ENCODE results near the gene CTBP1.

The CTBP1 gene

DNA sequence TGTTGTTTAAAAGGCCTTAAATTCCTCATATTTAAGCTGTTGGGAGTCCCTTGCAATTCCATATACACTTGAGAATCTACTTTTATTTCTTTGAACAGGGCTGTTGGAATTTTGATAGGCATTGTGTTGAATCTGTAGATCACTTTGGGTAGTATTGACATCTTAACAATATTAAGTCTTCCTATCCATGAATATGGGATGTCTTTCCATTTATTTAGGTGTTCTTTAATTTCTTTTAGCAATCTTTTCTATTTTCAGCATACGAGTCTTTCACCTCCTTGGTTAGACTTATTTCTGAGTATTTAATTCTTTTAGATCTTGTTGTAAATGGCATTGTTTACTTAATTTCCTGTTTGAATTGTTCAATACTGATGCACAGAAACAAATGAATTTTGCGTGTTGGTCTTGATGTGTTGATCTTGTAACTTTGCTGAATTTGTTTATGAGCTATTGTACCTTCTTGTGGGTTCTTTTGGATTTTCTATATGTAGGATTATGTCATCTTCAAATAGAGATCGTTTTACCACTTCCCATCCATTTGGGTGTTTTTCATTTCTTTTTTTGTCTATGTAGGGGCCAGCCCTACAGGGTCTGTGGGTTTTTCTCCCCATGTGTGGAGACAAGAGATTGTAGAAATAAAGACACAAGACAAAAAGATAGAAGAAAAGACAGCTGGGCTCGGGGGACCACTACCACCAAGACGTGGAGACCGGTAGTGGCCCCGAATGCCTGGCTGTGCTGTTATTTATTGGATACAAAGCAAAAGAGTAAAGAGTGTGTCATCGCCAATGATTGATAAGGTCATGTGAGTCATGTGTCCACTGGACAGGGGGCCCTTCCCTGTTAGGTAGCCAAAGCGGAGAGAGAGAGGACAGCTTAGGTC is 18.2 kb upstream of the CTBP1 start:
- intact Hi-C loops (cut with micrococcal nuclease), result no loop called here
- H3K9me3 Mint-ChIP-seq, result no peaks in the 10 kb centered on the region
- H3K27me3 Mint-ChIP-seq, result peaks cover 1% of the 10 kb centered on the region
- H3K4me3 Mint-ChIP-seq, result no peak overlapping the region
- H3K36me3 Mint-ChIP-seq (ENCODE audit: low read depth), result no peaks in the 10 kb centered on the region
- peaks cover 10% of the 10 kb centered on the region for H3K4me1 Mint-ChIP-seq (ENCODE audit: low read depth)
- H3K27ac Mint-ChIP-seq, result no peak overlapping the region

- Mint-ChIP-seq H3K9me3 (peaks cover 7% of the 10 kb centered on the region), H3K27ac (no peak overlapping the region), H3K4me3 (no peak overlapping the region), H3K4me1 (ENCODE audit: low read depth) (peaks cover 7% of the 10 kb centered on the region), H3K27me3 (peaks cover 11% of the 10 kb centered on the region), H3K36me3 (ENCODE audit: low read depth) (no peaks in the 10 kb centered on the region)
- intact Hi-C loops (cut with micrococcal nuclease), result no loop called here
Observed at GRCh38 chr4:1265351-1265750, 16.4 kb upstream of the CTBP1 start.

DNA sequence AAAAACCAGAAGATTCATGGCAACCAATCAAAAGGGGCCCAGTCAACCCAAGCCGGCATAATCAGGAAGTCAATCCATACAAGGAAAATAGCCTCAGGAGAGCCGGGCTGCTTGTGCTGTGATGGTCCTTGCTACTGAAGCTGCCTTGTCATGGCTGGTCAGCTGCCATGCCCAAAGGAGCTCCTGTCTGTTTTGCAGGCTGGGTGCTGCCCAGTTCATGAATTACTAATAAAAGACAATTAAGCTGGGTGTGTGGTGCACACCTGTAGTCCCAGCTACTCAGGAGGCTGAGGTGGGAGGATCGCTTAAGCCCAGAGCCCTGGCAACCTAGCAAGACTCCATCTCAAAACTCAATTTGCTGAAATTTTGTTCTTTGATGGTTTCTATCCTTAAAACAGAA is 16.0 kb upstream of the CTBP1 start:
- no peak overlapping the region for H3K27ac Mint-ChIP-seq
- peaks cover 11% of the 10 kb centered on the region for H3K27me3 Mint-ChIP-seq
- intact Hi-C loops (cut with micrococcal nuclease), result no loop called here
- H3K9me3 Mint-ChIP-seq, result peaks cover 11% of the 10 kb centered on the region
- H3K4me3 Mint-ChIP-seq, result no peak overlapping the region
- peaks cover 3% of the 10 kb centered on the region for H3K4me1 Mint-ChIP-seq (ENCODE audit: low read depth)
- no peaks in the 10 kb centered on the region for H3K36me3 Mint-ChIP-seq (ENCODE audit: low read depth)

GRCh38 chr4:1261107-1261928 is 12.4 kb upstream of the CTBP1 start:
- Mint-ChIP-seq H3K27me3 (peaks cover 15% of the 10 kb centered on the region), H3K36me3 (ENCODE audit: low read depth) (no peaks in the 10 kb centered on the region), H3K27ac (no peak overlapping the region), H3K4me3 (no peak overlapping the region), H3K4me1 (ENCODE audit: low read depth) (no peaks in the 10 kb centered on the region), H3K9me3 (peaks cover 15% of the 10 kb centered on the region)
- intact Hi-C loops (cut with micrococcal nuclease), result no loop called here

GRCh38 chr4:1260418-1261106 is 11.6 kb upstream of the CTBP1 start:
- H3K4me3 Mint-ChIP-seq, result no peak overlapping the region

DNA sequence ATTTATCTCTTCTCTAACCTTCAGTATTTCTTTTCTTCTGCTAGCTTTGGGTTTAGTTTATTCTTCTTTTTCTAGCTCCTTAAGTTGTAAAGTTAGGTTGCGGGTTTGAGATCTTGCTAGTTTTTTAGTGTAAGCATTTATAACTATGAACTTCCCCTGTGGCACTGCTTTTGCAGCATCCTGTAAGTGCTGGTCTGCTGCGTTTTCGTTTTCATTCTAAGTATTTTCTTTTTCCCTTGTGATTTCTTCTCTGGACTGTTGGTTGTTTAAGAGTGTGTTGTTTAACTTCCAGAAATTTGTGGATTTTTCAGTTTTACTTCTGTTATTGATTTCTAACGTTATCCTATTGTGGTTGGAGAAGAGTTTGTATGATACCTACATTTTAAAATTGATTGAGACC is 11.0 kb upstream of the CTBP1 start:
- peaks cover 28% of the 10 kb centered on the region for H3K9me3 Mint-ChIP-seq
- intact Hi-C loops (cut with micrococcal nuclease), result no loop called here
- no peaks in the 10 kb centered on the region for H3K36me3 Mint-ChIP-seq (ENCODE audit: low read depth)
- H3K27ac Mint-ChIP-seq, result no peak overlapping the region
- no peak overlapping the region for H3K4me3 Mint-ChIP-seq
- H3K27me3 Mint-ChIP-seq, result peaks cover 15% of the 10 kb centered on the region
- H3K4me1 Mint-ChIP-seq (ENCODE audit: low read depth), result no peaks in the 10 kb centered on the region

More at GRCh38 chr4:1260418-1261106, 11.6 kb upstream of the CTBP1 start:
- H3K27ac Mint-ChIP-seq, result no peak overlapping the region
- no peaks in the 10 kb centered on the region for H3K4me1 Mint-ChIP-seq (ENCODE audit: low read depth)
- H3K27me3 Mint-ChIP-seq, result peaks cover 15% of the 10 kb centered on the region
- no peaks in the 10 kb centered on the region for H3K36me3 Mint-ChIP-seq (ENCODE audit: low read depth)
- peaks cover 22% of the 10 kb centered on the region for H3K9me3 Mint-ChIP-seq
- intact Hi-C loops (cut with micrococcal nuclease), result no loop called here

DNA sequence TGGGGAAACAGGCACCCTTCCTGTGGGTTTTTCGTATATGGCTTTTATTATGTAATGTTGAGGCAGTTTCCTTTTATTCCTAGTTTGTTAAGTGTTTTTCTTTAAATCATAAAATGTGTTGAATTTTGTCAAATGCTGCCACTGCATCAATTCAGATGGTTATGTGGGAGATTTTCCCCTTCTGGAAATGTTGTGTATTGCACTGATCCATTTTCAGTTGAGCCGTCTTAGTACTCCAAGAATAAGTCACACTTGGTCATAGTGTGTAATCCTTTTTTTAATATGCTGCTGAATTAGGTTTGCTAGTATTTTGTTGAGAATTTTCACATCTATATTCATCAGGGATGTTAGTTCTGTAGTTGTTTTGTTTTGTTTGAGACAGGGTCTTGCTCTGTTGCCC is 9.5 kb upstream of the CTBP1 start:
- Mint-ChIP-seq H3K36me3 (ENCODE audit: low read depth) (peaks cover 5% of the 10 kb centered on the region), H3K9me3 (peaks cover 43% of the 10 kb centered on the region), H3K4me1 (ENCODE audit: low read depth) (no peaks in the 10 kb centered on the region), H3K27ac (no peak overlapping the region), H3K4me3 (no peak overlapping the region), H3K27me3 (peaks cover 15% of the 10 kb centered on the region)
- intact Hi-C loops (cut with micrococcal nuclease), result no loop called here

DNA sequence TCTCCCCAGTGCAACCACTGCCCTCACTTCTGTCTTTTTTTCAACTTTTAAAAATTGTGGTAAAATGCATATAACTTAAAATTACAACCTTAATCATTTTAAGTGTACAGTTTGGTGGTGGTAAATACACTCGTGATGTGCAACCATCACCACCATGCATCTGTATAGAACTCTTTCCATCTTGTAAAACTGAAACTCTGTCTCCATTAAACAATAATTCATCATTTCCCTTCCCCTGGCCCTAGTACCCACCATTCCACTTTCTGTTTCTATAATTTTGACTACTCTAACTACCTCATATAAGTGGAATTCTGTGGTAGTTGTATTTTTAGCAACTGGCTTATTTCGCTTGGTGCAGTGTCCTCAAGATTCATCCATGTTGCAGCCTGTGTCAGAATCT is 6.8 kb upstream of the CTBP1 start:
- peaks cover 7% of the 10 kb centered on the region for H3K27me3 Mint-ChIP-seq
- peaks cover 67% of the 10 kb centered on the region for H3K9me3 Mint-ChIP-seq
- peaks cover 2% of the 10 kb centered on the region for H3K4me1 Mint-ChIP-seq (ENCODE audit: low read depth)

DNA sequence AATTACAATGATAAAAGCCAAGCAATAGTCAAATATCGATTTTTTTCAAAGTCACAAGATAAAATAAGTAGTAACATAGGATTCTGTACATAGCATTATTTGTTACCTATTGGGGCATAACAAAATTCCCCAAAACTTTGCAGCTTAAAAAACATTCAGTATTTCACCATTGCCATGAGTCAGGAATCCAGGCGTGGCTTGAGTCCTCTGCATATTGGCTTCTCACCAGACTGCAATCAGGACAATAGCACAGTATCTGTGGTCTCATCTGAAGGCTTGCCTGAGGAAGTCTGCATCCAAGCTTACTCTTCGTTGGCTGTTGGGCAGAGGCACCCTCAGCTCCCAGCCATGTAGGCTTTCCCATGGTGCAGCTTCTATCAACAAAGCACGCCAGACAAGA is 6.2 kb upstream of the CTBP1 start:
- no peak overlapping the region for H3K4me3 Mint-ChIP-seq
- peaks cover 4% of the 10 kb centered on the region for H3K27me3 Mint-ChIP-seq
- H3K4me1 Mint-ChIP-seq (ENCODE audit: low read depth), result peaks cover 7% of the 10 kb centered on the region
- H3K9me3 Mint-ChIP-seq, result peaks cover 65% of the 10 kb centered on the region
- H3K27ac Mint-ChIP-seq, result no peak overlapping the region
- intact Hi-C loops (cut with micrococcal nuclease), result no loop called here
- peaks cover 29% of the 10 kb centered on the region for H3K36me3 Mint-ChIP-seq (ENCODE audit: low read depth)

More for the DNA sequence above, 6.8 kb upstream of the CTBP1 start:
- peaks cover 24% of the 10 kb centered on the region for H3K36me3 Mint-ChIP-seq (ENCODE audit: low read depth)
- H3K27ac Mint-ChIP-seq, result no peak overlapping the region
- intact Hi-C loops (cut with micrococcal nuclease), result no loop called here
- no peak overlapping the region for H3K4me3 Mint-ChIP-seq

DNA sequence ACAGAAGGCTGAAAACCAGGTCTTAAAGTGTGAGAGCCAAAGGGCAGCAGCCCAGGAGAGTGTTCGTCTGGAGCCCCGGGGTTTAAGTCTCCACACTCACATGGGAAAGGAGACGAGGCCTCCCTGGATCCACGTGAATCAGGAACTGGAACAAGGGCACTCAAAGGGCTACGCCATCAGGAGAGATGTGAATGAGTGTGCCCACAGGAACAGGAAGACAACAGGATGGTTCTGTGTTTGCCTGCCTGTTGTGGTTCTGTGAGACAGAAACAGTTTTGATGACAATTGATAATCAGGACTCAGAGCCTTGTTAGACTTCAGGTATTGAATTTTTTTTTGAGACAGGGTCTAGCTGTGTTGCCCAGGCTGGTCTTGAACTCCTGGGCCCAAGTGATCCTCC is 4.9 kb upstream of the CTBP1 start:
- Mint-ChIP-seq H3K4me3 (no peak overlapping the region), H3K4me1 (ENCODE audit: low read depth) (peaks cover 13% of the 10 kb centered on the region), H3K27me3 (peaks cover 4% of the 10 kb centered on the region), H3K27ac (no peak overlapping the region), H3K9me3 (peaks cover 64% of the 10 kb centered on the region), H3K36me3 (ENCODE audit: low read depth) (peaks cover 37% of the 10 kb centered on the region)
- intact Hi-C loops (cut with micrococcal nuclease), result no loop called here

- intact Hi-C loops (cut with micrococcal nuclease), result no loop called here
- H3K9me3 Mint-ChIP-seq, result peaks cover 64% of the 10 kb centered on the region
- peaks cover 37% of the 10 kb centered on the region for H3K36me3 Mint-ChIP-seq (ENCODE audit: low read depth)
- H3K4me3 Mint-ChIP-seq, result no peak overlapping the region
- no peak overlapping the region for H3K27ac Mint-ChIP-seq
- H3K27me3 Mint-ChIP-seq, result peaks cover 4% of the 10 kb centered on the region
- H3K4me1 Mint-ChIP-seq (ENCODE audit: low read depth), result peaks cover 13% of the 10 kb centered on the region
Observed at GRCh38 chr4:1252928-1253492, 4.1 kb upstream of the CTBP1 start.

- H3K4me3 Mint-ChIP-seq, result no peak overlapping the region
- peaks cover 63% of the 10 kb centered on the region for H3K9me3 Mint-ChIP-seq
- H3K4me1 Mint-ChIP-seq (ENCODE audit: low read depth), result peaks cover 21% of the 10 kb centered on the region
- no peak overlapping the region for H3K27ac Mint-ChIP-seq
- peaks cover 44% of the 10 kb centered on the region for H3K36me3 Mint-ChIP-seq (ENCODE audit: low read depth)
- intact Hi-C loops (cut with micrococcal nuclease), result no loop called here
- peaks cover 3% of the 10 kb centered on the region for H3K27me3 Mint-ChIP-seq
Observed at GRCh38 chr4:1251773-1252066, 2.8 kb upstream of the CTBP1 start.

DNA sequence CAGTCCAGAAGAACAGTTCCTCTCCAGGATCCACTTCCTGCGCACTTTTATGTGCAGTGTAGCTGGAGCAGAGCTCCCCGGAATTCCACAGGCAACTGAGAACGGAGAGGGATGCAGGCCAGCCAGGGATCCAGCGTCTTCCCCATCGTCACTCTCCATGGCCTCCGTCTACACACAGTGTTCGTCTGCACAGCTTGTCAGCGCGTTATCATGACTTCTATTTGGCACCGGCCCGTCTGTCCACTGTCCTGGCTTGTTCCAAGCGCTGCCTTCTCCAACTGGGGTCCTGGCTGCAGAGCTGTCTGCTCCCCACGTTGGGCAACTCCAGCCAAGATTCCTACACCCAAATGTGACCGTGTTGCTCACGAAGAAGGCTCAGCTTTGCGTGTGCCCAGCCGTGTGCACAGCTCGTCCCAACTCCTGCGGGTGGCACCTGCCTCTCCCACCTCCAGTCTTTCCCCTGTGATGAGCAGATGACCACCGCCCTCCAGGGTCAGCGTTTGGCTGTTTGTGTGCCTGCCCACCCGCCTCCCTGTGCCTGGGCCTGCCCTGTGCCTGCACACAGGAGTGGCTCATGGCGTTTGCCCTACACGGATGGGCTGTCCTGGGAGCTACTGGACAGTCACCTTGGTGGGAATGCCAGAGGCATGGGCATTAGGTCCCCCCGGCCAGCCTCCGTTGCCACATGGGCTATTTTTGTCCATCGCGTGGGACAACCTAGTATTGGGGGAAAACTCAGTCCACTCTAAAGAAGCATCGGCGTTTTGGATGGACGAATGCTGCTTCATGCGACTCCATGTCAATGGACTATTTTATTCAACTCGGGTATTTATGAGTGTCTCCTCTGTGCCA is 2.2 kb upstream of the CTBP1 start:
- H3K4me1 Mint-ChIP-seq (ENCODE audit: low read depth), result peaks cover 26% of the 10 kb centered on the region
- intact Hi-C loops (cut with micrococcal nuclease), result no loop called here
- H3K27me3 Mint-ChIP-seq, result no peaks in the 10 kb centered on the region
- H3K36me3 Mint-ChIP-seq (ENCODE audit: low read depth), result peaks cover 47% of the 10 kb centered on the region
- H3K4me3 Mint-ChIP-seq, result no peak overlapping the region
- no peak overlapping the region for H3K27ac Mint-ChIP-seq
- peaks cover 58% of the 10 kb centered on the region for H3K9me3 Mint-ChIP-seq

Measured in dendritic cell treated with granulocyte-macrophage colony-stimulating factor and Interleukin-4, amounts not matched to agents 40 ng/mL and 50 ng/mL, for 4 days (primary cell).